HG03469 (cell line): ENCODE results near the gene E4F1.
"Not testable (repeated sequence)": the region's sequence is repeated elsewhere in the genome, so short reads cannot be mapped to it uniquely, and the experiment has no call there.

Experiments
- ATAC-seq: cut with Tn5 transposase; IDR thresholded peaks from one replicate; pipeline ENCODE4 v1.9.1; 2021; ENCODE audit warnings: mild to moderate bottlenecking, moderate library complexity, moderate number of reproducible peaks; ENCODE audit not compliant: unreplicated experiment

E4F1 gene

DNA sequence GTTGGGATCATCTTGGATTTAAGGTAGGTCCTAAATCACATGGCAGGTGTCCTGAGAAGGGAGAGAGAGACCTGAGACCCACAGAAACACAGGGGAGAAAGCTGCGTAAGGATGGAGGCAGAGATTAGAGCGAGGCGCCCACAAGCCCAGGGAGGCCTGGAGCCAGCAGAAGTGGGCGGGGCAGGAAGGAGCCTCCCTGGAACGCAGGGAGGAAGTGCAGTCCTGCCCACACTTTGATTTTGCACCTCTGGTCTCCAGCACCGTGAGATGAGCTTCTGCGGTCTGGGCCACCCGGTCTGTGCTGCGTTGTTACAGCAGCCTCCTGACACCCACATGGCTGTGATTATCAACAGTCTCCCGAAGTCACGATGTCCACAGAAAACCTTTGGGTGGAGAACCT, 19.2 kb downstream of the E4F1 start:
- ATAC-seq: no peak

DNA sequence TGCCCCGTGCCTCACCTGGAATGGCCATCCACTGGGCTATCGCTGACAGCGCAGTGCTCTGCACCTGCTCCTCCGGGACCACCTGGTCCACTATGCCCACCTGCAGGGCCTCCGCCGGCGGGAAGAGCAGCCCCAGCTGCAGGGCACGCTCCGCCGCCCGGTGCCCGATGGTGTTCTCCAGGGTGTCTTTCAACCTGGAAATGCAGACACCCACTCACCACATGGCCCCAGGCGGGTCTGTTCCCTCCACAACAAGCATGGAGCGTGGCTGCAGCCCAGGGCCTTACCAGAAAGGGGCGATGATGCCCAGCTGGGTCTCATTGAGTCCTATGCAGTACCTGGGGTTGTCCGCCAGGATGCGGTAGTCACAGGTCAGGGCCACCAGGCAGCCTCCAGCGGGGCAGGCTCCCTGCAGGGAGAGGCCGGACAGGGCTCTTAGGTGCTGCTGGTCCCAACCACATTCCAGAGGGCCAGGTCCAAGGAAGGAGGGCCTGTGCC, 19.7 kb downstream of the E4F1 start:
- ATAC-seq: no peak

- ATAC-seq: no peak
These were observed 20.4 kb downstream of the E4F1 start for GRCh38 chr16:2243781-2244180.

DNA sequence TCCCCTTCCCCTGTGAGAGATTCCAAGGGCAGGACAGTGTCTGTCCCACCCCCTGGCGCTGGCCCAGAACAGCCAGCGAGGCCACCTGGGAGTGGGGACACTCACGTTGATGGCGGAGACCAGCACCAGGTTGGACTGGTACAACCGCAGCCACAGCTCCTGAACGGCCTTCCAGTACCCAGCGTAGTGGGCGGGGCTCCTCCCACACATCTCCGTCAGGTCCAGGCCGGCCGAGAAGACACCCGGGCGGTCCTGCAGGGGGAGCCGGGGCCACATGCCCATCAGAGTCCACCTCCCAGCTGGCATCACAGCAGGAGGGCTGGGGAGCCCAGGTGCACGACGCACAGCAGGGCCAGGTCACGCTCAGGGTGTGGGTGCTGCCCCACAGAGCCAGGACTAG, 20.9 kb downstream of the E4F1 start:
- ATAC-seq: no peak

- ATAC-seq: no peak
These were observed 21.8 kb downstream of the E4F1 start for GRCh38 chr16:2244926-2245795.

DNA sequence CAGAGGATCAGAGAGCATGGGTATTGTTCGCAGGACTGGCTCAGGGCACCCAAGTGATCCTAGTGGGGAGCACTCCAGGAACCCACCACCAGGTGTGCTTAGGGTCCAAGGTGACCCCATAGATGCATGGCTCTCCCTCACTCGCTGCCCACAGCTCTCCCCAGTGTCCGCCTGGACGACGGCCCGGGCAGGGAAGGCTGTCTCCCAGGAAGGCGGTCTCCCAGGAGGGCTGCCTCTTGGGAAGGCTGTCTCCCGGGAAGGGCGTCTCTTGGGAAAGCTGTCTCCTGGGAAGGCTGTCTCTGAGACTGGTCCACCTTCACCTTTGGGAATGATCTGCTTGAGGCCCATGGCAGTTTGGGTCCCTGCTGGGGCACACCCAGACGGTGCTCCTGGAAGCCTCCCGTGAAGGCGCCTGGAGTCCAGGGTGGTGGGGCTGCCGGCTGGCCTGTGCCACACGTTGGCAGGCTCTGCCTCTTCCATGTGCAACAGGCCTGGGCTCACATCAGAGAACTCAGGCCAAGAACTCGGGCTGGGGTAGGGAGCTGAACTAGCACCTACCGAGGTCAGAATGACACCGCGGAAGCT, 23.0 kb downstream of the E4F1 start:
- ATAC-seq: no peak

DNA sequence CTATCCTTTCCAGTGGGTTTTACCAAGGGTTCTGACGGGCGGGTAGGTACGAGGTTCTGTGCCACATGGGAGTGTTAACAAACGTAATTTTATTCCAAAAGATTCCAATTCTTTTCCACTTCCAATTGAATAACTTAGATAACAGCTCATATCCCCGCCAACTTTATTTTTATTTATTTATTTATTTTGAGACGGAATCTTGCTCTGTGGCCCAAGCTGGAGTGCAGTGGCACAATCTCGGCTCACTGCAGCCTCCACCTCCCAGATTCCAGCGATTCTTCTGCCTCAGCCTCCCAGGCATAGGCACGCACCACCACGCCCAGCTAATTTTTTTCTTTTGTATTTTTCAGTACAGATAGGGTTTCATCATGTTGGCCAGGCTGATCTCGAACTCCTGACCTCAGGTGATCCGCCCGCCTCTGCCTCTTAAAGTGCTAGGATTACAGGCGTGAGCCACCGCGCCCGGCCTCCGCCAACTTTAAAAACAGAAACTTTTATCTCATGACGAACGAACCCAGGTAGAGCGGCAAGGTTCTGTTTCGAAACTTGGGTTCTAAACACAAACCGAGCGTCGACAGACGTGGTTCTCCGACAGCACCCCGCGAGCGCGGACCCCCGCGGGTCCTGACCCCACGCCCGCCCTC, 27.4 kb downstream of the E4F1 start:
- ATAC-seq: no peak

GRCh38 chr16:2251296-2252111, 28.1 kb downstream of the E4F1 start, which contains the start of gene ECI1:
Gene ECI1, minus strand, starts transcription at chr16:2251587. Its CDS starts 21 bp downstream, at chr16:2251566.
- peak; percentile 80 for ATAC-seq

DNA sequence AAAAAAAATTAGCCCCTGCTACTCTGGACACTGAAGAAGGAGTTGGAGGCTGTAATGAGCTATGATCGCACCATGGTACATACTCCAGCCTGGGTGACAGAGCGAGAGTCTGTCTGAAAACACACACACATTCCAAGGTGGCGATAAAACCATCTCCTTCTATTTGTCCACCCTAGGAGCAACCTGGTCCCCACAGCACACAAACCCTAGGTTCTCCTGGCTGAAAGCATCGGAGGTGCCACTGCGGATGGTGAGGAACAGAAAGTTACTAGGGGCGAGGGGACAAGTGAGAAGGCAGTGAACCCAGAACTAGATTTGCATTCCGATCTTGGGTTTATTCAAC, 29.4 kb downstream of the E4F1 start:
- ATAC-seq: no peak

- ATAC-seq: no peak
These were observed 29.9 kb downstream of the E4F1 start for GRCh38 chr16:2253293-2253692.

DNA sequence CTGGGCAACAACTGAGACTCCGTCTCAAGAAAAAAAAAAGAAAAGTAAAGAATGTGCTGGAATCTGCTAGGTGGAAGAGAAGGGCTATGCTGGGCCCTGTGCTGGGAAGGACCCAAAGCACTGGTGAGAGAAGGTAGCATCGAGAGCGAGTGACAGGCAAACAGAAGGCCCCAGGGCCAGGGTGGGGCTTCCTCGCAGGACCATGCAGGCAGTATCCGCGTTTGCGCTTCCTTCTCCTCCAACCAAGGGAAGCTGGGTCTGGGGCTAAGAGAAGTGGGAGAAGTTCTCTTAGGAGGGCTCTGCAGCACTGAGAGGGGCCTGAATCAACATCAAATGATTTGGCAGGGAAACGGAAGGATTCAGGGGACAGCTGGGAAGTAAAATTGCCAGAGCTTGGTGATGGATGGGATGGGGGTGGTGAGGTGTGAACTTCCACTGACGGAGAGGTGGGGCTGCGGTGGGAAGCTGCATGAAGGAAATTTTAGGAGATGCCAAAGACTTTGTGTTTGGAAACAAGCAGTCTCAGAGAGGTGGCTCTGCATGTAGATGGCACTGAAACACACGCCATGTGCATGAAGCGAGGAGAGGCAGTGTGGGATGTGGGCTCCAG, 33.2 kb downstream of the E4F1 start:
- no peak for ATAC-seq

- no peak for ATAC-seq
These were observed 34.3 kb downstream of the E4F1 start for GRCh38 chr16:2257726-2258125.

DNA sequence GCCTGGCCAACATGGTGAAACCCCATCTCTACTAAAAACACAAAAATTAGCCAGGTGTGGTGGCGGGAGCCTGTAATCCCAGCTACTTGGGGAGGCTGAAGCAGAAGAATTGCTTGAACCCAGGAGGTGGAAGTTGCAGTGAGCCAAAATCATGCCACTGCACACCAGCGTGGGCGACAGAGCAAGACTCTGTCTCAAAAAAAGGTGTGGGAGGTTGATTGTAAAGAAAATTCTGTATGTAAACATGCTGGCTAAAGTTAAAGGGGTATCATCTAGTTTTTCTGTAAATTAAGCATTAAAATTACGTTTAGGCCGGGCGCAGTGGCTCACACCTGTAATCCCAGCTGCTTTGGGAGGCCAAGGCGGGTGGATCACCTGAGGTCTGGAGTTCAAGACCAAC, 35.1 kb downstream of the E4F1 start:
- ATAC-seq: not testable (repeated sequence)

DNA sequence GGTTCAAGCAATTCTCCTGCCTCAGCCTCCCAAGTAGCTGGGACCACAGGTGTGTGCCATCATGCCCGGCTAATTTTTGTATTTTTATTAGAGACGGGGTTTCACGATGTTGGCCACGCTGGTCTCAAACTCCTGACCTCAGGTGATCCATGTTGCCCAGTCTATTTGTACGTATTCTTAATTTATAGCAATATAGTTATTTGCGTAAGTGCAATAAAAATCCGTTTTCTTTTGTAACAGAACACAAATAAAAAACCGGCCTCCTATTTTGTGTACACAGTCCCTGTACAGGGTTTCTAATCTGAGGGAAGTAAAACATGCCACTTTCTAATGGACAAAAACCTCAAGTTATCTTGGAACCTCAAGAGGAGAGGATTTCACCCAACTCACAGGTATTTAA, 36.9 kb downstream of the E4F1 start:
- no peak for ATAC-seq

DNA sequence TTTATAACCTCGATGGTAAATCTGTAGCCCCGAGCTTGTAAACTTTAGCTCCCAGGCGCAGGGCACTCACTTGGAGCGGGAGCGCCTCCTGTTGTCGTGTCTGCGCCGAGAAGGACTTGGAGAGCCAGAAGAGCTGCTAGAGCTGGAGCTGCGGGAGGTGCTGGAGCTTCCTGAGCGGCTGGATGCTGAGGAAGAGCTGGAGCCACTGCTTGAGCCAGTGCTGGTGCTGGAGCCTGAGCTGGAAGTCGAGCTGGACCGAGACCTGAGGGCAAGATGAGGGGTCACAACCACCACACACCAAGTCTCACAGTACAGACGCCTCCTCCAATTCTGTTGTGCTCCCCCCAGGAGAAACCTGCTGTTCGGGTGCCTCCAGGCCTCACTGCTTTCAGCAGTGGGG, 39.6 kb downstream of the E4F1 start:
- not testable (repeated sequence) for ATAC-seq

GRCh38 chr16:2266887-2267286, 43.5 kb downstream of the E4F1 start:
- ATAC-seq: not testable (repeated sequence)

- ATAC-seq: peak; percentile 27
These were observed 44.1 kb downstream of the E4F1 start for GRCh38 chr16:2267505-2267912.

DNA sequence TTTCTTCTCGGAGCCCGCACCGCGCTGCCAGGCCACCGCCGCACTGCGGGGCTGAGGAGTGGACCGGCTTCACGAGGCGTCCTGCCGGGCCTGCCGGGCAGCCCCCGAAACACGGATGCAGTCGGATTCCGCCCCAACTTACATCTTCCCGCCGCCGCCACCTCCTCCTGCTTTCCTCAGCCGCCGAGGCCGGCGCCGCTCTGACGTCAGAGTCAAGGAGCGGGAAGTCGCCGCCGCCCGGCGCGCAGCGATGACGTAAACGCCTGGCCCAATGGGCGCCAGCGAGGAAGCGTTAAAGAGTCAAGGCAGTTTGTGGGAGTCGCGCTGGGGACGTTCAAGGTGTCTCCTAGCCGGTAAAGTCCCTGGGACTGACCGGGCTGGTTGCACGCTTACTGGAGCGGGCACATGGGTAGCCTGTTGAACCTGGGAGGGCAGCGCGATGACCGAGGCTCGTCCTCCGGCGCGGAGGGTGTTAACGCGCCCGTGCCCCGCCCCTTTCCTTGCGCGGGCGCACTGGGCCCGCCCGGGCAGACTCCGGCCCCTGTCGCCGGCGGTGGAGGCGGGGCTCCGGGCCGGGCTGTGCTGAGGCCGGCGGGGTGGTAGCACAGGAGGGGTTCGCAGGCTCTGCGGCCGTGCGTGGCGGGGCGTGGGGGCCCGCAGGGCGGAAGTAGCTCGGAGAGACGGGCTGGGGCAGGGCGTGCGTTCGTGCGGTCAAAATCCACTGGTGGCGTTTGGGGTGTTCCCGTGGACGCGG, 44.7 kb downstream of the E4F1 start, which contains the start of gene RNPS1:
TSS of gene RNPS1 (minus strand) at position 214 of the 754 bp plus-strand sequence. CDS start 3,483 bp downstream, outside the sequence.
- peak; percentile 46 for ATAC-seq

- no peak for ATAC-seq
These were observed 46.7 kb downstream of the E4F1 start for GRCh38 chr16:2270070-2270462.
